ENCODE results near the gene SCP2.

DNA sequence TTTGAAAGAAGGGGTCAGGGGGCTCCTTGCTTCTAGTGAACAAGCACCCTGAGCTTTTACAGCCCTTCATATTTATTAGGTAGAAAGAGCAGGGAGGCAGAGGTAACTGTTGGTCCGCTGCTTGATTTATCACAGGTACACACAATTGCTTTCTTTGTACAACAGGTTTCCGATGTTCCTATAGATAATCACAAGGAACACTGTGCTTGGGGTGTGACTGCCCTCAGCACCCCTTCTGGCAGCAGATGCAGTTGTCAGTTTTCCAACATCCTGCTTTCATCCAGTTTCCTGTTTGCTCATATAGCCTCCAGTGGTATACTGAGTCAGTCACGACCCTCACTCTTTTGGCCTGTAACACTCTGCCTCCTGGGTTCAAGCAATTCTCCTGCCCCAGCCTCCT lies 40.6 kb downstream of the SCP2 start:
- TF ChIP-seq, protein P1, sequence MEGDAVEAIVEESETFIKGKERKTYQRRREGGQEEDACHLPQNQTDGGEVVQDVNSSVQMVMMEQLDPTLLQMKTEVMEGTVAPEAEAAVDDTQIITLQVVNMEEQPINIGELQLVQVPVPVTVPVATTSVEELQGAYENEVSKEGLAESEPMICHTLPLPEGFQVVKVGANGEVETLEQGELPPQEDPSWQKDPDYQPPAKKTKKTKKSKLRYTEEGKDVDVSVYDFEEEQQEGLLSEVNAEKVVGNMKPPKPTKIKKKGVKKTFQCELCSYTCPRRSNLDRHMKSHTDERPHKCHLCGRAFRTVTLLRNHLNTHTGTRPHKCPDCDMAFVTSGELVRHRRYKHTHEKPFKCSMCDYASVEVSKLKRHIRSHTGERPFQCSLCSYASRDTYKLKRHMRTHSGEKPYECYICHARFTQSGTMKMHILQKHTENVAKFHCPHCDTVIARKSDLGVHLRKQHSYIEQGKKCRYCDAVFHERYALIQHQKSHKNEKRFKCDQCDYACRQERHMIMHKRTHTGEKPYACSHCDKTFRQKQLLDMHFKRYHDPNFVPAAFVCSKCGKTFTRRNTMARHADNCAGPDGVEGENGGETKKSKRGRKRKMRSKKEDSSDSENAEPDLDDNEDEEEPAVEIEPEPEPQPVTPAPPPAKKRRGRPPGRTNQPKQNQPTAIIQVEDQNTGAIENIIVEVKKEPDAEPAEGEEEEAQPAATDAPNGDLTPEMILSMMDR (conservative IDR thresholded peaks at IDR 0.05; ENCODE audit: low read length): no peak
- TF ChIP-seq EZH2phosphoT487 (IDR thresholded peaks at IDR 0.05; ENCODE audit: borderline replicate concordance, low read depth, low read length): no peak

Measured in OCI-LY7 (cell line).